H1 (cell line): ENCODE data around the gene ASCL2. TPM values are rescaled to one million over a fixed set of nuclear protein-coding genes. Genes with fewer than 3 reads are reported as not detected.

Source experiments
- BACH1 ChIP-seq: IDR thresholded peaks from 2 replicates; pipeline ENCODE4 v1.6.1; 2012; ENCODE audit warnings: low read length, improper control_type of control experiment
- KDM1A ChIP-seq: fragments of 200-600, 300-600 bp; sonication (generic); IDR thresholded peaks from 2 replicates; pipeline ENCODE4 v1.7.1; 2016; ENCODE audit warnings: mild to moderate bottlenecking, low read length, borderline replicate concordance
- SP1 ChIP-seq: IDR thresholded peaks from 2 replicates; pipeline ENCODE4 v1.6.1; 2011; ENCODE audit warnings: low read depth, low read length
- TEAD4 ChIP-seq: IDR thresholded peaks from 2 replicates; pipeline ENCODE4 v1.6.1; 2012; ENCODE audit warnings: low read depth, low read length, inconsistent platforms, mixed read lengths
- polyA plus RNA-seq, 7 experiments: library from polyadenylated mRNA; depleted of rRNA in 3 of 7; stranded (reverse) in 5 of 7; unstranded in 2 of 7; fragments of >200 nt in 5 of 7; fragments of 200-250 nt in 2 of 7; gene quantifications; 1 replicate in 5 of 7; 2 replicates in 1 of 7; 4 replicates in 1 of 7; pipeline versions ENCODE4 v1.2.1 to v1.2.3, GENCODE V29; 2011 to 2013; ENCODE audit warnings: missing spikeins in 2 of 7, mixed read lengths in 2 of 7
- total RNA-seq: library from RNA; stranded (reverse); fragmentation: NEBNext Ultra II Directional; extraction: Animal tissue kit (Norgen Biotek cat#: 25700); gene quantifications from 2 replicates; pipeline ENCODE4 v1.2.1, GENCODE V29; 2021

The ASCL2 gene
- total and polyA plus RNA-seq, 2 of the 8 experiments (the other 6 are each of a cell fraction or from before 2014, with no cell fraction given) = 0.51 to 0.56 TPM

DNA sequence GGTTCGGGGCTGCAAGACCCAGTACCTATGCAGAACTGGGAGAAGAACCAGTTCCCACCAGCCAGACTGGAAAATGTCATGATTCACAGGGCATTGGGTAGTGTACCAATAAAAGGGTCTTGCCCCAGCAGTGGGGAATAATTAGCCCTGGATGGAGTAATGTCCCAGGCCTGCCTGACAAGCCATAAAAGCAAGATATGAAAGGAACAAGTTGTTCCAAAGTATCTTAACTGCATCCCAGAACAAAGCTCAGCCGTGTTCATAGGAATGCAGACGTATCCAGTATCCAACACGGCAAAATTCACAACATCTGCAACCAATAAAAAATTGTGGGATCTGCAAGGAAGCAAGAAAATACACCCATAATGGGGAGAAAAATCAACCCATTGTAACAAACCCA, 47.9 kb downstream of the ASCL2 start (continued):
- TF ChIP-seq TEAD4 (no peak), BACH1 (no peak), KDM1A (no peak), SP1 (no peak)
